ENCODE measurements around the gene GDF2. TPM values are rescaled to one million over a fixed set of nuclear protein-coding genes. Genes with fewer than 3 reads are reported as not detected.
A peak's percentile ranks its signal among the peaks of the same experiment; 100 is the strongest.

Gene GDF2
- total RNA-seq, 2 donors from 2014 or later: not detected

- H3K27ac ChIP-seq: no peak overlapping the region
- no peak for DNase-seq
- intact Hi-C loops (cut with DNase I): no loop called here
- no peak for TF ChIP-seq CTCF (IDR thresholded peaks at IDR 0.05)
- H3K9ac ChIP-seq (ENCODE audit: low read depth in 2 of 2, low read length in 2 of 2): no peak overlapping the region
- no peaks in the 10 kb centered on the region for H3K27me3 ChIP-seq
- H3K4me1 ChIP-seq: no peaks in the 10 kb centered on the region
- no peaks in the 10 kb centered on the region for H3K9me3 ChIP-seq
- no peak overlapping the region for H3K4me3 ChIP-seq
- H3K36me3 ChIP-seq: no peaks in the 10 kb centered on the region
These were observed 14.9 kb upstream of the GDF2 start for GRCh38 chr10:47307381-47307780.

- intact Hi-C loops (cut with DNase I): no loop called here
- no peak overlapping the region for H3K4me3 ChIP-seq
- no peak overlapping the region for H3K27ac ChIP-seq
- H3K9ac ChIP-seq (ENCODE audit: low read depth in 2 of 2, low read length in 2 of 2): no peak overlapping the region
- no peaks in the 10 kb centered on the region for H3K27me3 ChIP-seq
- H3K36me3 ChIP-seq: no peaks in the 10 kb centered on the region
- H3K9me3 ChIP-seq: no peaks in the 10 kb centered on the region
- DNase-seq: no peak
- no peaks in the 10 kb centered on the region for H3K4me1 ChIP-seq
- TF ChIP-seq CTCF (IDR thresholded peaks at IDR 0.05): no peak
These were observed 13.5 kb upstream of the GDF2 start for GRCh38 chr10:47308775-47309174.

- H3K4me1 ChIP-seq: no peaks in the 10 kb centered on the region
- no peaks in the 10 kb centered on the region for H3K9me3 ChIP-seq
- H3K27ac ChIP-seq: no peak overlapping the region
- TF ChIP-seq CTCF (IDR thresholded peaks at IDR 0.05): no peak
- H3K27me3 ChIP-seq: no peaks in the 10 kb centered on the region
- intact Hi-C loops (cut with DNase I): loop anchor here (5.0 kb wide), 1 partner anchor 287 kb away; no protein-coding TSS in a partner anchor
- no peaks in the 10 kb centered on the region for H3K36me3 ChIP-seq
- no peak overlapping the region for H3K9ac ChIP-seq (ENCODE audit: low read depth in 2 of 2, low read length in 2 of 2)
- DNase-seq: no peak
- H3K4me3 ChIP-seq: no peak overlapping the region
These were observed 12.7 kb upstream of the GDF2 start for GRCh38 chr10:47309408-47310089.

- no peak overlapping the region for H3K27ac ChIP-seq
These were observed 12.2 kb upstream of the GDF2 start for GRCh38 chr10:47310090-47310505.

GRCh38 chr10:47311193-47311931, 10.9 kb upstream of the GDF2 start:
- H3K27me3 ChIP-seq: no peaks in the 10 kb centered on the region
- no peaks in the 10 kb centered on the region for H3K4me1 ChIP-seq
- no peak overlapping the region for H3K27ac ChIP-seq
- DNase-seq: peak; percentile 85
- intact Hi-C loops (cut with DNase I): loop anchor here (5.0 kb wide), 1 partner anchor 289 kb away; no protein-coding TSS in a partner anchor
- no peaks in the 10 kb centered on the region for H3K36me3 ChIP-seq
- H3K9ac ChIP-seq (ENCODE audit: low read depth in 2 of 2, low read length in 2 of 2): no peak overlapping the region
- TF ChIP-seq CTCF (IDR thresholded peaks at IDR 0.05): no peak
- H3K9me3 ChIP-seq: no peaks in the 10 kb centered on the region
- no peak overlapping the region for H3K4me3 ChIP-seq

More at GRCh38 chr10:47310090-47310505, 12.2 kb upstream of the GDF2 start:
- Histone ChIP-seq H3K9ac (ENCODE audit: low read depth in 2 of 2, low read length in 2 of 2) (no peak overlapping the region), H3K4me3 (no peak overlapping the region), H3K9me3 (no peaks in the 10 kb centered on the region), H3K27me3 (no peaks in the 10 kb centered on the region), H3K36me3 (no peaks in the 10 kb centered on the region), H3K4me1 (no peaks in the 10 kb centered on the region)
- DNase-seq: no peak
- TF ChIP-seq CTCF (IDR thresholded peaks at IDR 0.05): no peak
- intact Hi-C loops (cut with DNase I): loop anchor here (5.0 kb wide), 1 partner anchor 288 kb away; no protein-coding TSS in a partner anchor
